VCaP (cell line): ENCODE results near the gene DNAJA2.
A peak's percentile ranks its signal among the peaks of the same experiment; 100 is the strongest.
"Not testable (repeated sequence)": the region's sequence is repeated elsewhere in the genome, so short reads cannot be mapped to it uniquely, and the experiment has no call there.

Experiments
- H3K27ac ChIP-seq: fragments of 450-650 bp; 2 replicates; pipeline ENCODE4 v1.5.1; 2017
- TF ChIP-seq, protein P1 (sequence below): fragments of 450-650 bp; conservative IDR thresholded peaks from 2 replicates; pipeline ENCODE4 v1.5.1; 2017; ENCODE audit warnings: mild to moderate bottlenecking, moderate library complexity

Gene DNAJA2

DNA sequence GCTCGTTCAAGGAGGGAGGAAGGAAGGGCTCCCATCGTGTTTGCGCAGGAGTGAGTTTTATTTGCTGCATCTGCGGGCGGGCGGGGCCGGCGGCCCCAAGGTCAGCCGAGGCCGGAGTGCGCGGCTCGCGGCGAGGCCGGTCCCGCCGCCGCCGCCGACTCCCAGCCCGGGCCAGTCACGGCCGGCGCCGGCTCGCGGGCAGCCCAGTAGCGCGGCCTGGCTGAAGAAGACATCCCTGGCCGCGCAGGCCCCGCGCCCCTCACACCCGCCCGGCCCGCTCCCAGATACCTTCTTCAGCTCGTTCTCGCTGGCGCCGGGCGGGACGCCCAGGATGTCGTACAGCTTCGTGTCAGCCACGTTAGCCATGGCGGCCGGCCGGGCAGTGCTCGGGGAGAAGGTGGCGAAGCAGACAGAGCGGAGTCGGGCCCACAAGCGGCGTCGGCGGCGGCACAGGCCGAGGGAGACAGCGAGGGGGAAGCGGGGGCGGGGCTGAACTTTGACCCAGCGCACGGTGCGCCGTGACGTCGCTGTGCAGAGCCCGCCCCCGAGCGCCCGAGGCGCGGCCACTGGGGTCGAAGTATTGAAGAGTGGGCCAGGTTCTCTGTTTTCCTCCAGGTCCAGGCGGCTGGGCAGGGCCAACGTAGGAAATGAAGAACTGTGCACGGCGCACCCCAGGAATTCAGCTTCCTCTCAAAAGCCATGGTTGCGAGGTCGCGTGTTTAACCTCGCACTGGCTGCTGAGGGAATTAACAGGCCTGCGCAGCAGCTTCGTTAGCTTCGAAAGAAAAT, at the start of gene DNAJA2:
TSS of gene DNAJA2 (minus strand) at position 468 of the 789 bp plus-strand sequence. CDS start at position 366, 102 bp downstream.
- TF ChIP-seq, protein P1, sequence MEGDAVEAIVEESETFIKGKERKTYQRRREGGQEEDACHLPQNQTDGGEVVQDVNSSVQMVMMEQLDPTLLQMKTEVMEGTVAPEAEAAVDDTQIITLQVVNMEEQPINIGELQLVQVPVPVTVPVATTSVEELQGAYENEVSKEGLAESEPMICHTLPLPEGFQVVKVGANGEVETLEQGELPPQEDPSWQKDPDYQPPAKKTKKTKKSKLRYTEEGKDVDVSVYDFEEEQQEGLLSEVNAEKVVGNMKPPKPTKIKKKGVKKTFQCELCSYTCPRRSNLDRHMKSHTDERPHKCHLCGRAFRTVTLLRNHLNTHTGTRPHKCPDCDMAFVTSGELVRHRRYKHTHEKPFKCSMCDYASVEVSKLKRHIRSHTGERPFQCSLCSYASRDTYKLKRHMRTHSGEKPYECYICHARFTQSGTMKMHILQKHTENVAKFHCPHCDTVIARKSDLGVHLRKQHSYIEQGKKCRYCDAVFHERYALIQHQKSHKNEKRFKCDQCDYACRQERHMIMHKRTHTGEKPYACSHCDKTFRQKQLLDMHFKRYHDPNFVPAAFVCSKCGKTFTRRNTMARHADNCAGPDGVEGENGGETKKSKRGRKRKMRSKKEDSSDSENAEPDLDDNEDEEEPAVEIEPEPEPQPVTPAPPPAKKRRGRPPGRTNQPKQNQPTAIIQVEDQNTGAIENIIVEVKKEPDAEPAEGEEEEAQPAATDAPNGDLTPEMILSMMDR: no peak
- H3K27ac ChIP-seq: peak within 1 kb of the TSS; percentile 96

DNA sequence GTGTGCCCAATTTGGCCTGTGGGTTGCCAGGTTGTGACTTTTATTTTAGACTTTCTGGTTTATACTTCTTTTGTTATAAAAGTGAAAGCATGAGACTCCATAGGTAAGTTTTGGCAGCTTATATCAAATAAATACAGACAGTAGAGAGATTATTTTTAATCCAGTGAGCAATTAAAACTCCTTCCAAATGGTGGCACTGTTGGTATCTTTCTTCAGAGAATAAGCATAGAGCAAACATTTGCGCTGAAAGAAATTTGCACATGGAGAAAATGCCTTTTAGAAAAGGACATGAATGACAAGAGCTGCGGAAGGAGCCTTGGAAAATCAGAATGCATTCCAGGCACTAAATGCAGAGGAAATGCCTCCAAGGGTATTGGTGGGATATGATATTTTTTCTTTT, 46.1 kb upstream of the DNAJA2 start:
- no peak overlapping the region for H3K27ac ChIP-seq
- TF ChIP-seq, protein P1: peak; percentile 61

DNA sequence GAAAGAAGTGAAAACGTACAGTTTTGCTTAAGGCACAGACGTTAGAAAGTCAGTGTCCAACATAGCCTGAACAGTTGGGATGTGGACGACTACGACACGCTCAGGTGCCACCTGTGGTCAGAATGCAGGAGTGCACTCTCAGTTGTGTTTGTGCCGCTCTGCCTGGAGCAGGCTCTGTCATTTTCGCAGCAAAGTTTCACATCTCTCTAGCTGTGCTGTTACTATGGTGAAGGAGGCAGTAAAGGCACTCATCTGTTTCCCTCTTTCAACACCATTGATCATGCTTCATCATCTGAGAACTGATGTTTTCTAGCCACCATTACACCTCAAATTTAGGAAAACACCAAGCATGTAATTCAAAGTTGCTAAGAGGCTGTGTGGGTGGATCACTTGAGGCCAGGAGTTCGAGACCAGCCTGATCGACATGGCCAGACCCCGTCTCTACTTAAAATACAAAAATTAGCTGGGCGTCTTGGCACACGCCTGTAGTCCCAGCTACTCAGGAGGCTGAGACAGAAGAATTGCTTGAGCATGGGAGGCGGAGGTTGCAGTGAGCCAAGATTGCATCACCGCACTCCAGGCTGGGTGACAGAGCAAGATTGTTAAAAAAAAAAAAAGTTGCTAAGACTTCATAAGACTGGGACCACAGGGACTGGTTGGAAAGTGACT, 44.9 kb upstream of the DNAJA2 start:
- TF ChIP-seq, protein P1: peak; percentile 74

DNA sequence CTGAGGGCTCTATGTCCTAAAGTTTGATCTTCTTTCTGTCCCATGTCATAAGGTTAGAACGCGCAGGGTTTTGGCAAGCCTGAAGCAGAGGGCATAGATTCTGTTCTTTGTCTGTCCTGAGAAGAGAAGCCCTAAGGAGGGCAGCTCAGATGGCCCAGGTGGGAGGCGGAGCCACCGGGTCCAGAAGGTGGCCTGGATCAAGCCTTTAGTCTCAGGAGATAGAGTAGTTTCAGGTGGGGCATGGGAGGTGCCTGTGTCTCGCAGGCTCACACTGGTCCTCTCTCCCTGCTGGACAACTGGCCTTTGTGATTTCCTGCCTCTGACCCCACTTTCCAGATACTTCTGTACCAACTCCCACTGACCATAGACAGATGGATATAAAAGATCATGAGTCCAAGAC, 44.2 kb upstream of the DNAJA2 start:
- TF ChIP-seq, protein P1: no peak
- H3K27ac ChIP-seq: no peak overlapping the region

More for the DNA sequence above, 44.9 kb upstream of the DNAJA2 start:
- H3K27ac ChIP-seq: no peak overlapping the region

- TF ChIP-seq, protein P1: no peak
- no peak overlapping the region for H3K27ac ChIP-seq
These were observed 43.2 kb upstream of the DNAJA2 start for GRCh38 chr16:47016700-47017133.

- TF ChIP-seq, protein P1: no peak
- no peak overlapping the region for H3K27ac ChIP-seq
These were observed 40.4 kb upstream of the DNAJA2 start for GRCh38 chr16:47013910-47014309.

GRCh38 chr16:47013172-47013571, 39.7 kb upstream of the DNAJA2 start:
- no peak overlapping the region for H3K27ac ChIP-seq
- TF ChIP-seq, protein P1: no peak

DNA sequence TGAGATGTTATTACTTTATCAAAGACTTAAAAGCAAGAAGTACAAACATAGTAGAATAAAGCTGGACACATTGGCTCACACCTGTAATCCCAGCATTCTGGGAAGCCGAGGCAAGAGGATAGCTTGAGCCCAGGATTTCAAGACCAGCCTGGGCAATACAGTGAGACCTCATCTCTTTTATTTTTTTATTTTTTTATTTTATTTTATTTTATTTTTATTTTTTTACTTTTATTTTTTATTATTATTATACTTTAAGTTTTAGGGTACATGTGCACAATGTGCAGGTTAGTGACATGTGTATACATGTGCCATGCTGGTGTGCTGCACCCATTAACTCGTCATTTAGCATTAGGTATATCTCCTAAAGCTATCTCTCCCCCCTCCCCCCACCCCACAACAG, 37.3 kb upstream of the DNAJA2 start:
- not testable (repeated sequence) for H3K27ac ChIP-seq
